DND-41 (cell line): ENCODE results near the gene FGFR3.

Experiments used
- CTCF ChIP-seq: IDR thresholded peaks from 2 replicates; pipeline ENCODE4 v1.5.1; 2012; ENCODE audit warnings: borderline replicate concordance, low read length, moderate library complexity, mild to moderate bottlenecking; ENCODE audit not compliant: poor library complexity, severe bottlenecking; ENCODE audit errors: extremely low read depth
- EZH2 ChIP-seq: IDR thresholded peaks from 3 replicates; pipeline ENCODE4 v1.6.1; 2012; ENCODE audit warnings: borderline replicate concordance, low read depth, mild to moderate bottlenecking, moderate library complexity, low read length, inconsistent platforms; ENCODE audit not compliant: severe bottlenecking

GRCh38 chr4:1783970-1784369 is 9.1 kb upstream of the FGFR3 start:
- TF ChIP-seq CTCF, result no peak
- TF ChIP-seq EZH2, result no peak
